GM21390 (cell line): ENCODE results near the gene ATG9A.
A peak's percentile ranks its signal among the peaks of the same experiment; 100 is the strongest.

Experiments used
- ATAC-seq: cut with Tn5 transposase; IDR thresholded peaks from one replicate; pipeline ENCODE4 v1.9.1; 2021; ENCODE audit not compliant: unreplicated experiment

The ATG9A gene

DNA sequence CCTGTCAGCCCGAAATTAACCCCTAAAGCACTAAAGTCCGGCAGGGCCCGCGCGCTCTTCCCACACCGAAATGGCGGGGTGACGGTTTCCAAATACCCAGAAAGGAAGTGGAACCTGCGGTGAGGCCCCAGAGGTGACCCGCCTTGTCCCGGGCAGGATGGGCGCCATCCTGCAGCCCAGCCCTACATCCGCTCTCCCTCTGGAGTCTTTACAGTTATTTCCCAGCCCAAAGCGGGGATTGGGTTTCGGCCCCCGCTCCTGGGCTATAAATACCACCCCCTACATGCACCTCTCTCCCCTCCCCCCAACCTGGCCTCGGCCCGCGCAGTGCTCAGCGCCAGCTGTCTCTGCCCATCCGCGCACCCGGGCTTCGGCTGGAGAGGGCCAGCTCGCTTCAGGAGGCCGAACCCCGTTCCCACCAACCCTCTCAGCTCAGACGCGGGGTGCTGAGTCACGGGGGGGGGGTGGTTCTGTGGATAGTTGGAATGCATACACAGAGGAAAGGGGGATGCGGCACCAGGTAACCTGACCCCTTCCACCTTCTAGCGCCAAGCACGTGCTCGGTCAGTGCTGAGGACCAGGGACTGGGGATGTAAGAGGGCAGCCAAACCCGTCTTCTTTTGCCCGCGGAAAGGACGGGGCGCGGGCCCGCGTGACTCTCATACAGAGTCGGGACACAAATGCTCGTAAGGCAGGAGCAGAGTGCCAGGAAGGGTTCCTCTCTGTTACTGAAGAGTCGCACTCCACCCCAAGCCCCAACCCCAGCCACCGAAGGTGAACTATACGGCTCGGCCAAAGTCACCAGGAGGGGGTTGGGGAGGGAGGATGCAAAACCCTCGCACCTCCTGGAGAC is 23.7 kb upstream of the ATG9A start, which contains the start of gene TUBA4B:
TSS of gene TUBA4B (plus strand) at position 344 of the 853 bp plus-strand sequence. CDS start at position 509, 165 bp downstream.
- ATAC-seq, result peak; percentile 8

DNA sequence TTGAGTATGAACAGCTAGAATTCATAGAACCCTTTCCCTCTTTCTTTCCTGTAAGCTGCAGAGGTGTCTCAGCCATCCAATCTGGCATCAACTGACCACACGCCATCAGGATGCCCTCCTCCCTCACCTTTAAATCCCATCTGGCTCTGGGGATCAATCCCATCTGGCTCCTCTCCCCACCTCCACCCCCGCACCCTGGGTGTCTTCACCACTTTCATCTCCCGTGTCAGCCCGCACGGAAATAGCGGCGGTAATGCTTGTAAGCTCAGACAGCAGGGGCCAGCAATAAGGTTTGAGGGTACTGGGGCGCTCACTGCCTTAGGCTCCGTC is 23.1 kb upstream of the ATG9A start:
- no peak for ATAC-seq

DNA sequence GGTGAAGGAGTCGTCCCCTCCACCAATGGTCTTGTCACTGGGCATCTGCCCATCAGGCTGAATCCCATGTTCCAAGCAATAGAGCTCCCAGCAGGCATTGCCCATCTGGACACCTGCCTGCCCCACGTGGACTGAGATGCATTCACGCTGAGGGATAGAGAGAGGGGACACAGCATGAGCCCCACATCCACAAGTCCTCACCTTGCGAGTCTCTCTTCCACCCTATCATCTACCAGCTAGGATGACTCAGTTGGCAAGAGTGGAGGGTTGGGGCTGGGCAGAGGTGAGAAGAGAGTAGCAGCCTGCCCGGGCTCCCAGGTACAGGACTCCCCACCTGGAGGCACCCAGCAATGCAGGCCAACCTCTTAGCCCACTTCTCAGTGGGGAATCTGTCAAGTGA is 22.6 kb upstream of the ATG9A start:
- no peak for ATAC-seq

- no peak for ATAC-seq
These were observed 22.2 kb upstream of the ATG9A start for GRCh38 chr2:219251656-219252055.

GRCh38 chr2:219250049-219250781 is 20.8 kb upstream of the ATG9A start:
- no peak for ATAC-seq

DNA sequence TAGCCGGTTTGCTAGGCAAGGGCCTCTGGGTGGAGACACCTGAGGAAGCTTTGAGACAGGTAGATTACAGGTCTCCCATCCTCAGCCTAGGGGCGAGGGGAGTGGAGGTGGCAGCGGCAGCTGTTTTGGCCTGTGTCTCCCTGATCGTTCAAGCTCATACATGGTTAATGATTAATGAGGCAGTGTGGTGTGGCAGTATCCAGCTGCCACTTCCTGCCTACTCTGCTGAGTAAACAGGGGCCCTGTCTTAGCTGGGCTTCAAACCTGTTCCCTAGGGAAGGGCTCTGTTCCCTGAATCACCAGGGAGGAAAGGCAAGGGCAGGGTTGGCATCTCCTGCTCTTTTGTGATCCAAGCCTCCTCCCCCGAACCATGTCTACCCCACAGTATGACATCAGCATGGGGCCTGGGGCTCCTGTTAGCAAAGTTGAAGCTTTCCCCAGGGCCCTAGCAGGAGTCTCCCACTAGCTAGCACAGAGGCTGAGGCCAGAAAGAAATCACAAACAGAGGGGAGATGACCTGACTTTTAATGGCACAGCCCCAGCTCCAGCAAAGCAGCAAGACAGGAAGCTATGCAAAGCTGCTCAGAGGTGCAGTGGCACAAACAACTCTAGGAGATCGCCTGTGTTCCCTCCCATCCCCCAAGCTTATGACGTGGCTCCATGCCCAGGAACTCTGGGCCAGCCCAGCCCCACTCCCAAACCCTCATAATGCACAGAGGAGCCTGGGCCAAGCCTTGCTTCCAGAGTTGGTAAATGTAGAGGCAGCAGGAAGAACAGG is 20.0 kb upstream of the ATG9A start:
- peak; percentile 41 for ATAC-seq

- ATAC-seq, result no peak
These were observed 19.4 kb upstream of the ATG9A start for GRCh38 chr2:219248845-219249202.

DNA sequence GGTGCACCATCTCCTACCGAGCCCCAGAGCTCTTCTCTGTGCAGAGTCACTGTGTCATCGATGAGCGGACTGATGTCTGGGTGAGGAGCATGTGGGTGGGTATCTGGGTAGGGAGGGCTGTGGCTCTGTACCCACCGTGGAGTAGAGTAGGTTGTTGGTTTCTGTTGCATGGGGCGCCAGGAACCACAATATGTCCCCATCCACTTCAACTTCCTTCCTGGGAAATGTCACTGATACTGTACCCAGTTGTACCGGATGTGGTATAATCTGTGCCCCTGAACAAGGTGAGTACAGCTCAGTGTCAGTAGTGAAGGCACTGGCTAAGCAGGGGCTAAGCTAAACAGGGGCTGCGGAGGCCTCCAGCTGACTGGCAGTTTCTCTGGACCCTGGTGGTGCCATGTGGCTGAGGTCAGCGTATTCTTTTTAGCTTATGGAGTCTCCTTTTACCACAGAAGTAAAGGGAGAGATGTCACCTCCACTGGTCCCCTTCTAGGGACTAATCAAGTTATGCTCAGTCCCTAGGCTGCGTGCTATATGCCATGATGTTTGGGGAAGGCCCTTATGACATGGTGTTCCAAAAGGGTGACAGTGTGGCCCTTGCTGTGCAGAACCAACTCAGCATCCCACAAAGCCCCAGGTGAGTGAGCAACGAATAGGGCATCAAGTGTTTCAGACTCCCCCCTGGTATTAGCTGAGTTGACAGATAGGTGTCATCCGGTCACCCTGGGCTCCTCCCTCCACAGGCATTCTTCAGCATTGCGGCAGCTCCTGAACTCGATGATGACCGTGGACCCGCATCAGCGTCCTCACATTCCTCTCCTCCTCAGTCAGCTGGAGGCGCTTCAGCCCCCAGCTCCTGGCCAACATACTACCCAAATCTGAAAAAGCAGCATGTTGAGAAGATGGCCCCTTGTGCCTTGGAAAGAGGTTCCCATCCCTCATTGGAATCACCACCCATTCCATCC is 18.5 kb upstream of the ATG9A start:
- ATAC-seq, result no peak

GRCh38 chr2:219246559-219246958 is 17.1 kb upstream of the ATG9A start:
- no peak for ATAC-seq

GRCh38 chr2:219245899-219246230 is 16.4 kb upstream of the ATG9A start:
- ATAC-seq, result no peak

DNA sequence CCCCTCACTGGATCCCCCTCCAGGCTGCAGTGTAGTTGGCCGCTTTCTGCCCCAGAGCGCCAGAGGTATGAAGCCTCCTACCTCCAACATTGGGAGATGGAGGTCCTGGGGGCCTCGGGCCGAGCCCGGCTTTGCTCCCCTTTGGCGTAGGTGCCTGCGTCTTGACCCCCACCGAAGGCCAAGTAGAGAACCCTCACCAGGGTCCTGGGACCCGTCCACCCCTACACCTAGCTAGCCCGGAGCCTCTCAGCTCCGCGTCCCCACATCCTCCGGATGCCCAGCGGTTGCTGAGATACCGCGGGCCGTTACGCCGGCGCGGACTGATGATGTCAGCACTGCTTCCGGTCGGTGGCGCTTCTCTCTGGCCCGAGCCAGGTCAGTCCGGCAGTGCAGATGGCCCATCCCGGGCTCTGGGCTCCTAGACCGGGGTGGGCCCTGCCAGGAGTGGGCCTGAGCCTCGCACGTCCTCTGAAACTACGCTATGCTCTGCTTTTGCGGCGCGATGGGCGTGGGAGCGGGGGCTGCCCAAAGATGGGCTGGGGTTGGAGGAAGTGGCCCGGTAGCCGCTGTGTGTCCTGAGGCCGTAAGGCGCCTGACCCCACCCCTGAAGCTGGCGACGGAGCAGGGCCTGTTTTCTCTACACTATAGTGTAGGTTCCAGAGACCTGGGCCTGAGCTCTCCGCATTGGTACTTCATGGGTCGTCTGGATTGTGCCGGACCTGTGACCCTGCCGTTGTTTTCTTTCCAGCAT is 15.9 kb upstream of the ATG9A start, which contains the start of the genes GLB1L and STK16:
TSS of gene GLB1L (minus strand) at position 297 of the 751 bp plus-strand sequence. CDS start 1,871 bp downstream, outside the sequence.
TSS of gene STK16 (plus strand) at position 332 of the 751 bp plus-strand sequence. CDS start 521 bp downstream, outside the sequence.
- ATAC-seq, result peak; percentile 69

- no peak for ATAC-seq
These were observed 15.3 kb upstream of the ATG9A start for GRCh38 chr2:219244789-219245147.

DNA sequence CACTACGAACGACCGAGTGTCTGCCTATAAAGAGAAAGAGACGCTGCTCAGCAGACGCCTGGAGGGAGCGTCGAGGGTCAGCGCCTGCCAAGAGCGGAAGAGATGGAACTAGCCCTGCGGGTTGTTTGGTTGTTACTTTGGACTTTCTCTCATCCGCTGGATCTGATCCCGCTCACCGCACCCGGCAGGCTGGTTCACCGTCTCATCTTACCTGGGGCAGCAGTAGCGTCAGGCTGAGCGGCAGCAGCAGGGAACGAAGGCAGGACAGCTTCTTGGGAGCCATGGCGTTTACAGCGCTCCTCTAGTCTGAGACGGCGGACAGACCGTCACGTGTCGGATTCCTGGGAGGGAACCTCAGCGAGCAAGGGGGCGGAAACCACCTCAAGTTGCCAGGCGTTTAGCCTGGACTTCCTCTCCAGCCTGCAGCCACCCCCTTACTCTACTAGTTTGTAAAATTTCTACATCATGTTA is 13.9 kb upstream of the ATG9A start:
- ATAC-seq, result no peak

- ATAC-seq, result no peak
These were observed 4.9 kb upstream of the ATG9A start for GRCh38 chr2:219234331-219234730.

DNA sequence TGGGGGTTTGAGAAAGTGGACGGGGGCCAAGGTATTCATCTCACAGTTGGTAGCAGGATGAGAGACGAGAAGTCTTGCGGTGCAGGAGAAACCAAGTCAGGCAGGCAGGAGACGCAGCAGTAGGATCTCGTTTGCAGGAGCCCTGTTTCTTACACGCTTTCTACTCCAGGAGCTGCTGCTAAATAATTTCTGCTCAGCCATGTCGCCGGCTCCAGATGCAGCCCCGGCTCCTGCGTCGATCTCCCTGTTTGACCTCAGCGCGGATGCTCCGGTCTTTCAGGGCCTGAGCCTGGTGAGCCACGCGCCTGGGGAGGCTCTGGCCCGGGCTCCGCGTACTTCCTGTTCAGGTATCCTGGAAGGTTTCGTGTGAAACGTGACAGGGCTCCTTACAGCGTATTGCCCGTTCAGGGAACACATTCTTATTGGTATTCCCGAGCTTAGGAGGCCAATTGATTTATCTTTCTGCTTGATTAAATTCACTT is 664 bp upstream of the ATG9A start:
- no peak for ATAC-seq

- no peak for ATAC-seq
These were observed 528 bp downstream of the ATG9A start for GRCh38 chr2:219228911-219229304.

- no peak for ATAC-seq
These were observed 1.2 kb downstream of the ATG9A start for GRCh38 chr2:219228041-219228910.

DNA sequence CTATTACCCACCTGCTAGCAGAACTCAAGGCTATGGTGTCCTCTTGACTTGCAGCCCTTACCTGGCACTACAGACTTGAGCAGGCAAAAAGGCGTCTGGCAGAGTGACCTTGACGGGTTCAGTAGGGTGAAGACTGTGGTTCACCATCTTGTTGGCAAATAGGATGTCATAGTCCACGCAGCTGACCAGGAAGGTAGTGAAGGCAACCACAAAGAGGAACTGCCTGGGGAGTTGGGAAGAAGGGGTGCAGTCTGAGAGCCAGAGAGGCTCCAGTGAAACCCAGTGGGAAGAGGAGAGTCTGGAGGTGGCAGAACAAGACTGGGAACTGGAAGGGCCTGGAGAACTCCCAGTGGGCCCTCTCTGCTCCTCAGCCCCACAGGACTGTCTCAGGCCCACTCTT is 4.1 kb downstream of the ATG9A start:
- no peak for ATAC-seq
